SH-SY5Y (cell line): ENCODE results near the gene IL20RA.

Experiments used
- GATA2 ChIP-seq: IDR thresholded peaks from 2 replicates; pipeline ENCODE4 v1.6.1; 2011; ENCODE audit warnings: mild to moderate bottlenecking, low read depth, low read length
- GATA3 ChIP-seq: IDR thresholded peaks from 2 replicates; pipeline ENCODE4 v1.6.1; 2011; ENCODE audit warnings: low read depth, mild to moderate bottlenecking, low read length, moderate library complexity

GRCh38 chr6:136962661-136963060 is 82.1 kb downstream of the IL20RA start:
- no peak for TF ChIP-seq GATA2
- TF ChIP-seq GATA3, result no peak
